Gastroesophageal sphincter (tissue), 4 donors: ENCODE data around the gene LFNG. TPM values are rescaled to one million over a fixed set of nuclear protein-coding genes. Genes with fewer than 3 reads are reported as not detected.

ENCODE experiments used
- ATAC-seq: fragments of 150-250 bp; one replicate; pipeline ENCODE4 v1.9.1; 2016; ENCODE audit warnings: mild to moderate bottlenecking, moderate library complexity
- H3K27ac ChIP-seq, 4 donors: fragments of 200-600 bp; sonication (generic) in 3 of 4; 1 replicate in 3 of 4; 2 replicates in 1 of 4; pipeline ENCODE4 v1.5.1; 2016 to 2019
- H3K27me3 ChIP-seq: fragments of 200-600 bp; sonication (generic); one replicate; pipeline ENCODE4 v1.5.1; 2019
- H3K36me3 ChIP-seq, 2 donors: fragments of 200-600 bp; sonication (generic); one replicate each; pipeline ENCODE4 v1.5.1; 2019; ENCODE audit warnings: control low read depth in 1 of 2
- H3K4me1 ChIP-seq, 3 donors: fragments of 200-600 bp; sonication (generic); 1 replicate in 2 of 3; 2 replicates in 1 of 3; pipeline ENCODE4 v1.5.1; 2016 to 2019; ENCODE audit warnings: control low read depth in 2 of 3
- H3K4me3 ChIP-seq, 2 donors: fragments of 200-600 bp; sonication (generic); one replicate each; pipeline ENCODE4 v1.5.1; 2019; ENCODE audit warnings: mild to moderate bottlenecking in 1 of 2, moderate library complexity in 1 of 2
- H3K9me3 ChIP-seq, 3 donors: fragments of 200-600 bp; sonication (generic); one replicate each; pipeline ENCODE4 v1.5.1; 2017 to 2019; ENCODE audit warnings: control low read depth in 2 of 3
- CTCF ChIP-seq, 4 experiments: fragments of 200-600 bp in 2 of 4; fragments of 450-650 bp in 2 of 4; sonication (generic) in 1 of 4; IDR thresholded peaks; one replicate each; pipeline ENCODE4 v1.5.1; 2017 to 2019; ENCODE audit warnings: antibody characterized with exemption in 4 of 4, mild to moderate bottlenecking in 2 of 4, moderate library complexity in 2 of 4
- EP300 ChIP-seq: sonication (generic); formaldehyde crosslinking; IDR thresholded peaks from one replicate; pipeline ENCODE4 v1.6.1; 2017; ENCODE audit warnings: antibody characterized with exemption, mild to moderate bottlenecking
- POLR2A ChIP-seq, 2 donors: fragments of 450-650 bp; IDR thresholded peaks; one replicate each; pipeline ENCODE4 v1.6.1; 2017; ENCODE audit warnings: antibody characterized with exemption in 2 of 2, mild to moderate bottlenecking in 2 of 2, moderate library complexity in 1 of 2
- POLR2AphosphoS5 ChIP-seq: sonication (generic); formaldehyde crosslinking; IDR thresholded peaks from one replicate; pipeline ENCODE4 v1.6.1; 2017; ENCODE audit warnings: antibody characterized with exemption
- WGBS, 2 donors: methylation state at CpG; one replicate each; pipeline ENCODE4 v1.1.5; 2018; ENCODE audit warnings: low coverage in 1 of 2; 5-methylcytosine and 5-hydroxymethylcytosine counted together
- total RNA-seq, 4 donors: library from RNA; depleted of rRNA; stranded (reverse); fragments of >200 nt; gene quantifications; one replicate each; pipeline ENCODE4 v1.1.0, GENCODE V29; 2016

Gene LFNG
- total RNA-seq, 4 donors from 2014 or later, result 4.4 to 9.8 (median 8.4) TPM

- H3K36me3 ChIP-seq, result peaks cover 0 to 24% of the 10 kb centered on the region in 2 donors
- H3K27me3 ChIP-seq, result peaks cover 98% of the 10 kb centered on the region
- H3K4me1 ChIP-seq, result peaks cover 0 to 98% (median 32%) of the 10 kb centered on the region in 3 donors
- H3K4me3 ChIP-seq, result no peak overlapping the region
- H3K27ac ChIP-seq, result peak overlapping the region in 1 of 4 donors; percentile 57
- no CpG with 5 or more reads among the region's 53 CpGs for WGBS, 2 donors
- no peak for TF ChIP-seq POLR2AphosphoS5
- TF ChIP-seq POLR2A (IDR thresholded peaks at IDR 0.05), result no peak
- no peak for TF ChIP-seq CTCF (IDR thresholded peaks at IDR 0.05)
- no peak for TF ChIP-seq EP300
- no peaks in the 10 kb centered on the region for H3K9me3 ChIP-seq
- no peak for ATAC-seq
These were observed 5.5 kb downstream of the LFNG start for GRCh38 chr7:2524808-2525657.

DNA sequence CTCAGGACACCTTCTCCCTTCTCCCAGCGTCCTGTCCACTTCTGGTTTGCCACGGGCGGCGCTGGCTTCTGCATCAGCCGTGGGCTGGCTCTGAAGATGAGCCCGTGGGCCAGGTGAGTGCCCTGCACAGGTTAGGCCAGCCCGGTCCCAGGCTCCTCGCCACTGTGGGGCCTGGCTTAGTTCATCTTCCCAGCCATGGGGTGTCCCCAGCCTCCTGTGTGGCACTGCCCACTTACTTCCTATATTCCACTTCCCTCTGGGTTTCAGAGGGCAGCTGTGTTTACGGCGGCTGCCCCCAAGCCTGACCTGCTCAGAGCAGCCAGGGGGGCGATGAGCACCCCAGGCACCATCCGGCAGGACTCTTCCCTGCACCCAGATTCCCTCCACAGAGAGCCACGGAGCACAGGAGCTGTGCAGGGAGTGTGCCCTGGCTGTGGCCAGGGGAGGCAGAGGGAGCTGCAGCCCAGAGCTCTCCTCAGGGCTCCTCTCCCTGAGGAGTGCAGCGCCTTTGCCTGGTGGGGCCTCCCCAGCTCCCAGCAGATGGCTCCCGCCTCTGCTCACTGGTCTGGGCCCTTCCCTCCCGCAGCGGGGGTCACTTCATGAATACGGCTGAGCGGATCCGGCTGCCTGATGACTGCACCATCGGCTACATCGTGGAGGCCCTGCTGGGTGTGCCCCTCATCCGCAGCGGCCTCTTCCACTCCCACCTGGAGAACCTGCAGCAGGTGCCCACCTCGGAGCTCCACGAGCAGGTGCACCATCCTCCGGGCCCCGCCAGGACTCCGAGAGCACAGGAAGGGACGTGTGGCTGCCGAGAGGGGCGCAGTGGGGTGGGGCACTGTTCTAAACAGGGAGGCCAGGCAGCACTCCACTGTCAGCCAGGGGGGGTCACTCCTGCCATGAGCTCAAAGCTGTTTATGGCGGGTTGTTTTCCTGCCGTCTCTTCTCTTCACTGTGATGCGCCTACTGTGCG lies 6.4 kb downstream of the LFNG start:
- Histone ChIP-seq H3K27ac (peak overlapping the region in 1 of 4 donors; percentile 5), H3K9me3 (no peaks in the 10 kb centered on the region), H3K27me3 (peaks cover 98% of the 10 kb centered on the region), H3K36me3 (peaks cover 0 to 24% of the 10 kb centered on the region in 2 donors), H3K4me1 (peaks cover 0 to 98% (median 34%) of the 10 kb centered on the region in 3 donors), H3K4me3 (no peak overlapping the region)
- ATAC-seq, result no peak
- WGBS, 2 donors, result 79% methylated on average over 10 of the region's 36 CpGs; no CpG with 5 or more reads in 1 of the 2 donors
- TF ChIP-seq POLR2A (IDR thresholded peaks at IDR 0.05) (no peak), POLR2AphosphoS5 (no peak), CTCF (IDR thresholded peaks at IDR 0.05) (no peak), EP300 (no peak)

DNA sequence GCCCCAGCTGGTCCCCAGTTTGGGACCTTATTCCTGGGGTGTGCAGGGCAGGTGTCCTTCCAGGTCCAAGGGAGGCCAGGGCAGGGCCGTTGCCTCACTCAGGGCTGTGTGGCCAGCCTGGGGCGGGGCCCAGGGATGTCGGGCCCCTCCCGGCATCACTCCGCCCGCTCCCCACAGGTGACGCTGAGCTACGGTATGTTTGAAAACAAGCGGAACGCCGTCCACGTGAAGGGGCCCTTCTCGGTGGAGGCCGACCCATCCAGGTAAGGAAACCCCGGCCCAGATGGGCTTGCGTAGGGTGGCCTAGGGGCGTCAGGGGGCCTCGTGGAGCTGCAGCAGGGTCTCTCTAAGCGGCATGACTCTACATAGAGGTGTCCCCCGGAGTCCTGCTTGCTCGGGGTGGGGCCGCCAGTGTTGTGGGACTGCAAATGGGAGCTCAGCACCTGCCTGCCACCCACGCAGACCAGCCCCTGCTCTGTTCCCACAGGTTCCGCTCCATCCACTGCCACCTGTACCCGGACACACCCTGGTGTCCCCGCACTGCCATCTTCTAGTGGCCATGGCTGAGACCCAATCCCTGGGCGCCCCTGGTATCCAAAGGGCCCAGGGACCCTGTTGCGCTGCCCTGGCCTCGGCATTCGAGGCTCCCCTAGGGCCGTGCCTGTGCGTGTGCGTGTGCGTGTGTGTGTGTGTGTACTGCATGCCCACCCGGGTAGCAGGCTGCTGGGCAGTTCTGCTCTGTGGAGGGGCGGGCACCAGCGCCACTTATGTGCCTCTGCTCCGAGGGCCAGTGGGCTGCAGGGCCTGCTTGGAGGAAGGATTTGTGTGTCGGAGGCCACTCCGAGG lies 7.3 kb downstream of the LFNG start:
- TF ChIP-seq CTCF (IDR thresholded peaks at IDR 0.05) (no peak), POLR2A (IDR thresholded peaks at IDR 0.05) (no peak), POLR2AphosphoS5 (no peak), EP300 (no peak)
- peaks cover 0 to 24% of the 10 kb centered on the region in 2 donors for H3K36me3 ChIP-seq
- H3K4me1 ChIP-seq, result peaks cover 0 to 97% (median 27%) of the 10 kb centered on the region in 3 donors
- no peaks in the 10 kb centered on the region for H3K9me3 ChIP-seq
- no peak overlapping the region for H3K4me3 ChIP-seq
- ATAC-seq, result no peak
- 95 to 100% methylated on average over 1 to 6 of the region's 40 CpGs for WGBS, 2 donors
- no peak overlapping the region for H3K27ac ChIP-seq
- peaks cover 98% of the 10 kb centered on the region for H3K27me3 ChIP-seq

DNA sequence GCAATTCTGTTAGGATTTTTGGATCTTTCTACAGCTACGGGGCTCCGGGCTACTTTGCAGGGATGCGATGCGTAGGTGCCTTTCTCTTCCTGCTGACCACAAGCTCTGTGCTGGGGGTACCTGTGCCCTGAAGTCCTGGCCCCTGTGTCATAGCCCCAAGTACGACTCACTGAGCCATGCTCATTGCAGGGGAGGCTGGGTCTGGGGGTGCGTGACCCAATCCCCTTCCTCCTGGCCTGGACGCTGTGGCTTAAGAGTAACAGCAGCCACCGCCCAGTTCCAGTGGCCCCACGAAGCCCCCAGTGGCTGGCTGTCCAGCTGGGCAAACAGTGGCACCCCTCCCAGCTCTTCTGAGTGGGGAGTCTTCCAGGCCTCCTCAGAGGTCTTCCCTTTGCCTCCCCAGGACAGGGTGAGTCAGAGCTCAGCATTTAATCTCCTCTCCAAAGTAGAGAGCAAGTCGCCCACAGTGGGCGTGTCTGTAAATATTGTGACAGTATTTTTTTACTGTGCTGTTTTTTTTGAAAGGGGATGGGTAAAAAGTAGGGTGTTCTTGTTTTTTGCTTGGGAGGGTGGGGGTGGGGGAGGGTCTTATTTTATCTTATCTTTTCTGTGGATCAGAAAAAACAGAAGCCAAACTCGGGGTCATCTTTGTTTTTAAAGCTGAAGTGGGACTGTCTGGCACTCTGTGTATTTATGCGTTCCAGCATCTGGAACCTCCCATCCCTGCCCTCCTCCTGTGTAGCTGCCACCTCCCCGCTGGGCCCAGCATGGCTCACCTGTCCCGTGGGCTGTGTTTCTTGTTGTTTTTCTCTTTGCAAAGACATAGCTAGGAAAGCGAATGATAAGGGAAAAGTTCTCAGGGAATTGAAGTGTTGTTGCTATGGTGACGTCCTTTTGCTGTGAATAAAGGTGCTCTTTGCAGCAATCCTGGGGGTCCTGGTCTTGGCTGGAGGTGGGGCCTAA lies 8.2 kb downstream of the LFNG start:
- no peak for ATAC-seq
- Histone ChIP-seq H3K36me3 (peaks cover 0 to 24% of the 10 kb centered on the region in 2 donors), H3K27me3 (peaks cover 89% of the 10 kb centered on the region), H3K27ac (peak overlapping the region in 1 of 4 donors; percentile 71), H3K4me3 (no peak overlapping the region), H3K4me1 (peaks cover 0 to 89% (median 24%) of the 10 kb centered on the region in 3 donors), H3K9me3 (no peaks in the 10 kb centered on the region)
- TF ChIP-seq EP300 (no peak), CTCF (IDR thresholded peaks at IDR 0.05) (no peak), POLR2A (IDR thresholded peaks at IDR 0.05) (no peak), POLR2AphosphoS5 (no peak)
- WGBS, 2 donors, result 46 to 80% methylated on average over 3 to 8 of the region's 17 CpGs
